GM21390 (cell line): Measurements from ENCODE around the gene ZNF184.

Experiments
- ATAC-seq: cut with Tn5 transposase; IDR thresholded peaks from one replicate; pipeline ENCODE4 v1.9.1; 2021; ENCODE audit not compliant: unreplicated experiment

The ZNF184 gene

DNA sequence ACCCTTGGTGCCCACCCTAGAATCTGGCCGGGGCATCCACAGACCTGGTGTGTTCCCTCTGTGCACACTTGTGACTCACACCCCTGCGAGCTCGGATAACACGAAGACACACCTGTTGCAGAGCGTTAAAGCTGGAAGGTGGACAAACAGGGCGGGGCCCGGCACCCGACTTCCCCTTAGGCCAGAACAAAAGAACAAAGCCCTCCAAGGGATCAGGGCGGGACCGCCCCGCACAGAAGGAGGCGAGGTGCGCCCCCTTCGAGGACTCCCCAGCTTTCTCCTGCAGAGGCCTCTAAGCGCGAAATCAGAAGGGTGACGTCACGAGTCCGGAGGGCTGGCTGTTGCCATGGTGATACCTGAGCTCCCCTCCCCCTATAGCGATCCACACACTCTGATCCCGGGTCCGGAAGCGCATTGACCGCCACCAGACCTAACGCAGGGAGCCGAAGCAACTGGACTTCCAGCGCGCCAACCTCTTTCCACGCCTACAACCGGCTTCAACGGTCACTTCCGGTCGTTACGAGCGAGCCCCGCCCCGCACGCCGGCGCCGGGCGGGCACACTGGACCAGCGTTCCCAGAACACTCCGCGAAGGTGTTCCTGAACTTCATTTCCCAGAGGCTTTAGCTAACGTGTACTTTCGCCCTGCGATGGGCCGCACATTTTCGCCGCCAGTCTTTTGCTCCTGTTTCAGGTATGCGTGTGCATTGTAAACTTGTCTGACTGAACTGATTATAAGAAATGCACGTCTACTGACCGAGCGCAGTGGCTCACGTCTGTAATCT, at the start of gene ZNF184:
Gene ZNF184, minus strand, starts transcription at position 489 of the 784 bp plus-strand sequence. CDS start 811 bp downstream, outside the sequence.
- ATAC-seq = peak; percentile 84

DNA sequence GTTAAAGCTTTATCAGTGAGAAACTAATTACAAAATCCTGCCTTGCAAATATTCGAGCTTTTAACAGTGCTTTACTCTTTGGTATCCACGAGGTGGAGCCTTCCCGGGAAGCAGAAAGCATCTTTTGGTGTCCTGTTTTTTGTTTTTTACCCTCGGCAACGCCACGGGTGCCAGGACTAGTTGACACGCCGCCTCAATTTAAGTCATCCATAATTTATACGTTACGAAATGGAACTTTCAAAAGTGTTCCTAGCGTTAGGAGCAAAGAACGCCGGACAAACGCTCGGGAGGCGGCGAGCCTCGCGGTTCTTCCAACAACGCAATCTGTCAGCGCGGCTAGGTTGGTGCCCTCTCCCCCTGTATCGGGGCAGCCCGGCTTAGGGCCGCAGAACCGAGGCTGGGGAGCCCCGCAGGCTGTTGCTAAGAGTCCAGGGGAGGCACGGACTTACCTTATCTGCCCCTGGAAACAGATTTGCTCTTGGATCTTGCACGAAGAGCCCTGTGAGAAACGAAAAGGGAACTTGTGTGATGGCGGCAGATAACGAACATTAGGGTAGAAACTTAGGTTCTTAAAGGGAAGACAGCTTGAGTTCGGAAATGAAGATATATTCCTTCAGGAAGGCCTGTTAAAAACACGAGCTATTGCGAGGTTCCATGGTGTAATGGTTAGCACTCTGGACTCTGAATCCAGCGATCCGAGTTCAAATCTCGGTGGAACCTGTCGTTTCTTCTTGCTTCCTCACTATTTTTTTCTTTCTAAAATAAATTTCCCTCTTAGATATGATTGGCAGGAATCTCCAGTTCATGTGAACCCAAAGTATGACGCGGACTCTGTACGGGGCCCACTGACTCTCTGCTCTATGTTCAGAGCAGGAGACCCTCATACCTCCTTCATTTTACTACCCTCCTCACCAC, 46.2 kb upstream of the ZNF184 start:
- peak; percentile 72 for ATAC-seq

GRCh38 chr6:27517928-27518787, 45.3 kb upstream of the ZNF184 start:
- ATAC-seq = peak; percentile 20

- no peak for ATAC-seq
Measured at GRCh38 chr6:27517238-27517637, 44.3 kb upstream of the ZNF184 start.

DNA sequence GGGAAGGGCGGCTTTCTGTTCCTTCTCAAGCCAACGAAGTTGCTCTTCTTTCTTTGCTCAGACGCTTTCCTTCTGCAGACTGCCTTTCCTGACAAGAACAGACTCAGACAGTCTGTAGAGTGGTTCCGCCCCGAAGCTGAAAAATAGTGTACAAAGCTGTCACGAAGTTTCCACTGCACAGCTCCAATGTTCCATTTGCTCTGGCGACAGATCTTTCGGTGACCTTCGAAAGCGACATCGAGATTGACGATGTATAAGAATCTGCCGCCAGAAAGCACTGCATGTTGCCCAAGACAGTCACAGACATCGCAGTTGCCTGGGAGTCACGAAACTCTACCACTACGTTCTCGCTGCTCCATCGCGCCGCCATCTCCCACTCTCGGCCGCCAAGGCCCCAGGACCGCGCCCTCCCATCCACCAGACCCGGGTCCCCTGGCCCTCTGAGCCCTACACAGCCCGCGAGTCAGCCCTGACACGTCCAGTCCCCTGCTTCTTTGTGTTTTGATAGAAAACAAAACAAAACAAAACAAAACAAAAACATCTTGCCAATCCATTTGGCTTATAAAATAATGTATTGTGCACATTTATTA, 42.1 kb upstream of the ZNF184 start:
- ATAC-seq = no peak

DNA sequence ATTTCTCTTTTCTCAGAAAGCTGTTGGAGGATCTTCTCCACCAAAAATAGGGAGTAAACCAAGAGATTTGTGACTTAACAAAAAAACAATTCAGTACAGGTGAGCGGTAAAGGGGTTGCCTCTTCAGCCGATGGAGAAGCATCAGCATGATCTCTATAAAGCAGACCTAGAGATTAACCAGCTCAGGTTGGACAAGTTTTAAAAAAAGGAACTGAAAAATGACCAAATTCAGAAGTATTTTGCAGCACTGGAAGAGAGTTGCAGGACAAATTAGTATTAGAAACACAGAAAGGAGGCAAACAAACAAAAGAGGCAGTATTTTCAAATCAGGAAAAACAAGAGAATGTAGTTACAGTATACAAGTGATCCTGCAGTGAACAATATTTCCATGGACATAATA, 39.6 kb upstream of the ZNF184 start:
- no peak for ATAC-seq

DNA sequence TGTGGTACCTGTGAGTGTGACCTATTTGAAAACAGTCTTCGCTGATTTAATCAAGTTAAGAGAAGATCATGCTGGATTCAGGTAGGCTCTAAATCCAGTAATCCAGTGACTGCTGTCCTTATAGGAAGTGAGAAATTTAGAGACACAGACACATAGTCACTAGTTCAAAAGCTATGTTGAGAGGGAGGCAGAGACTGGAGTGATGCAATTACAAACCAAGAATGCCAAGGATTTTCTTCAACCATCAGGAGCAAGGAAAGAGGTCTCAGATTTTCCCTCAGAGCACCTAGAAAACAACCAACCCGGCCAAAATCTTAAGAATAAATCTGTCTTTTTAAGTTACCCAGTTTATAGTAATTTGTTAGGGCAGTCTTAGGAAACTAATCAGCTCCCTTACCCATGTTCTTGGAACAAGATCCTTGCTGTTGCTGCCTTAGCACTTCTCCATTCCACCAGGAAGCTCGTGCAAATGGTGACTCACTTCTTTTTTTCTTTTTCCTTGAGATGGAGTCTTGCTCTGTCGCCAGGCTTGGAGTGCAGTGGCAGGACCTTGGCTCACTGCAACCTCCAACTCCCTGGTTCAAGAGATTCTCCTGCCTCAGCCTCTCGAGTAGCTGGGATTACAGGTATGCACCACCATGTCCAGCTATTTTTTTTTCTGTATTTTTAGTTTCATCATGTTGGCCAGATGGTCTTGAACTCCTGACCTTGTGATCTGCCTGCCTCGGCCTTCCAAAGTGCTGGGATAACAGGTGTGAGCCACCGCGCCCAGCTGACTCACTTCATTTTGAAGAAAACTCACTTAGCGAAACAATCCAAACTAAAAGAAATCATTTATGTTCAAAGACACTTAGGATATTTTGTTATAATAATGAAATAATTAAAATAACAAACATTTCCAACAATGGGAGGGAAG, 34.4 kb upstream of the ZNF184 start:
- no peak for ATAC-seq

GRCh38 chr6:27505209-27506027, 32.5 kb upstream of the ZNF184 start:
- ATAC-seq = no peak

GRCh38 chr6:27503436-27504030, 30.6 kb upstream of the ZNF184 start:
- ATAC-seq = peak; percentile 22

DNA sequence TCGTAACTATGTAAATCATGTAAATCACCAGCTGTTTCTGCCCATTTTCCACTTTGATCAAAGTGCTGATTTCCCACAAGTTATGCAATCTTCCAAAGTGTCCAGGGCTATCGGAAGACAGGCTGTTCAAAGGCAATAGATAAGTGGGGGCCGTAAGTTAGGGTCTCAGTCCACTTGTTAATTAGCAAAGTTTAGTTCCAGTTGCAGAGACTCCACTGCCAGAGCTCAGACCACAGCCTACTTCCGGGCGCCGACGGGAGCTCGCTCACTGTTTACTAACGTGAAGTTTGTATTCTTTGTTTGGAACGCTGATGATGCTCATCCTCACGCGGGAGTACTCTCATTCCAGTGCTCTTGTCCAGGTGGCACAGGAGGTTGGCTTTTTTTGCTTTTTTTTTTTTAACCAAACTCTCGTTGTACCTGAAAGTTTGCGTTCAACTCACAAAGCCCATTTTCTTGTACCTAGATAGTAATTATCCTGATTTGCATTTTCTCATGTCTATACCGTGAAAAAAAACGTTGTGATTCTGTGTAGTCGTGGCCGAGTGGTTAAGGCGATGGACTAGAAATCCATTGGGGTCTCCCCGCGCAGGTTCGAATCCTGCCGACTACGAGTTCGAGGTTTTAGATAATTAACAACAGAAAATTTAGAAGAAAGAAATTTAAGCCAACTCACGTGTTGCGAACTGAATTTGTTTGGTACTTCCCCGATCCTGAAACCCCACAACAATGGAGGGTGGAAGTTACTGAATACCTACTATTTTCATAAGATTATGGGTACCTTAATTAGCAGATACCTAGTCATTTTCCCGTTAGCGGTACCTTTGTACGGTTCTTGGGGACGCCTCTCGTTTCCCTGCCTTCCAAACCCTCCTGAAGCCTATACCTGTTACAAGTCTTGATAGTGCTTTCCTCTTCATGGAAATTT, 29.9 kb upstream of the ZNF184 start:
- peak; percentile 65 for ATAC-seq

GRCh38 chr6:27501187-27501586, 28.3 kb upstream of the ZNF184 start:
- ATAC-seq = no peak

GRCh38 chr6:27500177-27500576, 27.3 kb upstream of the ZNF184 start:
- ATAC-seq = no peak

DNA sequence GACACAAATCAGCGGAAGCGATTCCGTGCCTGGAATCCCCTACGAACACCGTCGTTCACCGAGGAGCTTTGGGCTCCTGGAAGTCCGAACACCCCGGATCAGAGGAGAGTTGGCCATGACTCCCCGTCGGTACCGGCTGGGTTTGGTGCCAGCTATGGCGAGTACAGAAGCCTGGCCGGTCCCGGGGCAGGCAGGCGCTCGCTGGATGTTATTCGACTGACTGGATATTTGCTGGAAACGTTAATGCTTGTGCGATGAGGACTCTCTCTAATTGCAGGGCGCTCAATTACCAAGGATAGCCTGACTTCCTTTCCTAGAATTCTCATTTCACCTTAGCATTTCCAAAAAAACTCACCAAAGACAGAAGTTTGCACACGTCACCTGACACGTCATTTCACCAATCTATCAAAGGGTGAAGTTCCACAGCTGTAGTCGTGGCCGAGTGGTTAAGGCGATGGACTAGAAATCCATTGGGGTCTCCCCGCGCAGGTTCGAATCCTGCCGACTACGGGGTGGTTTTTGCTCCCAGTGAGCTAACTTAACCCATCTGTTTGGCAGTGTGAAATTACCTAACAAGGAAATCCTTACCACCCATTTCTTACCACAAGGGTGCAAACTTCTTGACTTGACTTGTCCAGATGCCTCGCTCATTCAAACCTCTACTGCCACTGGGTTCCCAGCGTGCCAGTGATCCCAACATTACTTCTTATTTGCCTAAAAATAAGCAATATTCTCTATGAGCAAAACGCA, 22.7 kb upstream of the ZNF184 start:
- peak; percentile 48 for ATAC-seq

DNA sequence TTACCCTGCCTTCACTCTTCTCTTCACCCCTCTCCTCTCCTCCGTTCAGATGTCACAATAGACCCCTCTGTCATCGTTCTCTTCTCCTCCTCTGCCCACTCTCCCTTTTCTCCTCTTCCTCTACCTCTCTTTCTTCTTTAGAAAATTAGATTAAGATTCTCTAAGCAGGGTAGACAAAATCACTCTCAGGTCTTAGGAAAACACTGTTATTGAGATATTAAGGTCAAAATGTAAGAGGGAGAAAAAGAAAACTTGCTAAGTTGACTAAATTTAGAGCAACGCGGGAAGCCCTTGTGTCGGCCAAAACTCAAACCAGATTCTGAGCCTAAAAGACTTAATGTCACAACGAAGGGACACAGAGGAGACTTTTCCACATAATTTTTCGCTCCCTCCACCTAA, 22.1 kb upstream of the ZNF184 start:
- ATAC-seq = no peak

DNA sequence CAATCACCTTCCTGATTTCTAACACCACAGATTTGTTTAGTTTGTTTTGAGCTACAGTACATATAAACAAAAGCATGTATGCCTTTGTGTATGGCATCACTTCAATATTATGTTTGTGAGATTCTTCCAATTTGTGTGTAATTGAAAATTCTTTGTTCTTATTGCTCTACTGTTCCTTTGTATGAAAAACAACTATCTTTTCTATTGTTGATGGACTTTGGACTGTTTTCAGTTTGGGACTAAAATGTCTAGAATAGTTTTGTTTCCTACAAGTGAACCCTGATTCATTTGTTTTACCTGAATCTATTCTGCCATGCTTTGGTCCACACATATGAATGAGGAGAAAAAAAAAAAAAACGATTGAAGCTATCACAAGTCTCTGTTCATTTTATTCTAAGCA, 21.2 kb upstream of the ZNF184 start:
- ATAC-seq = no peak

GRCh38 chr6:27492631-27493190, 19.8 kb upstream of the ZNF184 start:
- ATAC-seq = no peak
